HepG2 (cell line): ENCODE measurements around the gene NUDT22. TPM values are rescaled to one million over a fixed set of nuclear protein-coding genes. Genes with fewer than 3 reads are reported as not detected.
A peak's percentile ranks its signal among the peaks of the same experiment; 100 is the strongest.

Experiments used
- ISX ChIP-seq: sonication (generic); formaldehyde crosslinking; conservative IDR thresholded peaks from 2 replicates; pipeline ENCODE4 v1.5.0; 2020; ENCODE audit warnings: missing genetic modification reagents
- KDM2A ChIP-seq: sonication (generic); formaldehyde crosslinking; IDR thresholded peaks from 2 replicates; pipeline ENCODE4 v1.4.0; 2020; ENCODE audit warnings: low read depth, missing genetic modification reagents, borderline replicate concordance
- MAFG ChIP-seq: sonication (generic); formaldehyde crosslinking; IDR thresholded peaks from 2 replicates; pipeline ENCODE4 v1.5.1; 2020; ENCODE audit warnings: mild to moderate bottlenecking, missing genetic modification reagents
- REPIN1 ChIP-seq: sonication (generic); formaldehyde crosslinking; IDR thresholded peaks from 2 replicates; pipeline ENCODE4 v1.8.0; 2022; ENCODE audit warnings: missing genetic modification reagents, low read depth, mild to moderate bottlenecking, borderline replicate concordance
- SP140L ChIP-seq: sonication (generic); formaldehyde crosslinking; IDR thresholded peaks from 2 replicates; pipeline ENCODE4 v1.4.0; 2020; ENCODE audit warnings: missing genetic modification reagents, borderline replicate concordance
- SRSF1 ChIP-seq: fragments of 200-400 bp; formaldehyde crosslinking; optimal IDR thresholded peaks from 2 replicates; pipeline ENCODE3; 2017; ENCODE audit warnings: mild to moderate bottlenecking, low read depth, low read length, moderate library complexity
- SSRP1 ChIP-seq: IDR thresholded peaks from 2 replicates; pipeline ENCODE4 v1.6.1; 2016; ENCODE audit warnings: control low read depth
- TAF1 ChIP-seq: sonication (generic); formaldehyde crosslinking; IDR thresholded peaks from 2 replicates; pipeline ENCODE4 v1.4.0; 2020; ENCODE audit warnings: missing genetic modification reagents
- THAP11 ChIP-seq: IDR thresholded peaks from 2 replicates; pipeline ENCODE4 v1.6.1; 2016; ENCODE audit warnings: missing biosample characterization, missing genetic modification reagents
- ZNF124 ChIP-seq: sonication (generic); formaldehyde crosslinking; IDR thresholded peaks from 2 replicates; pipeline ENCODE4 v1.4.0; 2020; ENCODE audit warnings: missing genetic modification reagents
- ZNF17 ChIP-seq: sonication (generic); formaldehyde crosslinking; IDR thresholded peaks from 2 replicates; pipeline ENCODE4 v1.5.0; 2020; ENCODE audit warnings: mild to moderate bottlenecking, missing genetic modification reagents
- ZNF251 ChIP-seq: sonication (generic); formaldehyde crosslinking; IDR thresholded peaks from 2 replicates; pipeline ENCODE4 v1.9.0; 2021; ENCODE audit warnings: mild to moderate bottlenecking, missing genetic modification reagents
- ZNF546 ChIP-seq: sonication (generic); formaldehyde crosslinking; conservative IDR thresholded peaks from 2 replicates; pipeline ENCODE4 v1.8.1; 2023; ENCODE audit warnings: mild to moderate bottlenecking, missing genetic modification reagents
- ZNF616 ChIP-seq: sonication (generic); formaldehyde crosslinking; IDR thresholded peaks from 2 replicates; pipeline ENCODE4 v1.5.0; 2020; ENCODE audit warnings: low read depth, mild to moderate bottlenecking, missing genetic modification reagents
- ZNF703 ChIP-seq: sonication (generic); formaldehyde crosslinking; IDR thresholded peaks from 2 replicates; pipeline ENCODE4 v1.5.1; 2020; ENCODE audit warnings: missing genetic modification reagents, mild to moderate bottlenecking, moderate library complexity, borderline replicate concordance
- ZNF747 ChIP-seq: sonication (generic); formaldehyde crosslinking; IDR thresholded peaks from 2 replicates; pipeline ENCODE4 v1.8.1; 2023; ENCODE audit warnings: missing genetic modification reagents, mild to moderate bottlenecking, borderline replicate concordance
- ZNF780A ChIP-seq: sonication (generic); formaldehyde crosslinking; IDR thresholded peaks from 2 replicates; pipeline ENCODE4 v1.8.0; 2022; ENCODE audit warnings: mild to moderate bottlenecking, missing genetic modification reagents, moderate library complexity
- ZNF781 ChIP-seq: sonication (generic); formaldehyde crosslinking; IDR thresholded peaks from 2 replicates; pipeline ENCODE4 v1.5.1; 2020; ENCODE audit warnings: borderline replicate concordance, mild to moderate bottlenecking, missing genetic modification reagents; ENCODE audit errors: not compliant biosample characterization
- polyA plus RNA-seq, 8 experiments: library from polyadenylated mRNA; depleted of rRNA in 3 of 8; stranded (reverse) in 7 of 8; unstranded in 1 of 8; fragments of >200 nt; fragmentation: Illumina TruSeq in 4 of 8; extraction: Trizol in 4 of 8; gene quantifications; 2 replicates each; pipeline versions ENCODE4 v1.2.1 to v1.2.3, GENCODE V29; 2011 to 2016; ENCODE audit warnings: low read depth in 4 of 8, missing spikeins in 1 of 8, mixed read lengths in 1 of 8; ENCODE audit not compliant: insufficient read depth in 1 of 8
- total RNA-seq, 5 experiments: library from RNA; depleted of rRNA; stranded (reverse); fragments of >200 nt; fragmentation: Illumina TruSeq; extraction: Trizol; gene quantifications; 2 replicates each; pipeline ENCODE4 v1.2.3, GENCODE V29; 2016; ENCODE audit warnings: low read depth in 1 of 5
- TF ChIP-seq, protein P1 (sequence below): sonication (generic); formaldehyde crosslinking; IDR thresholded peaks from 2 replicates; pipeline ENCODE4 v1.8.1; 2022; ENCODE audit warnings: low read depth, mild to moderate bottlenecking, missing genetic modification reagents
- TF ChIP-seq, protein P2 (sequence below): sonication (generic); formaldehyde crosslinking; IDR thresholded peaks from 2 replicates; pipeline ENCODE4 v1.4.0; 2020; ENCODE audit warnings: missing genetic modification reagents, borderline replicate concordance
- TF ChIP-seq, protein P3 (sequence below), 2 experiments: fragments of 450-650 bp in 1 of 2; sonication (generic) in 1 of 2; formaldehyde crosslinking; IDR thresholded peaks; 2 replicates each; pipeline versions ENCODE4 v1.5.0 to v1.8.0; 2020 to 2022; ENCODE audit warnings: mild to moderate bottlenecking in 1 of 2, missing genetic modification reagents in 1 of 2

Gene NUDT22
- total and polyA plus RNA-seq, 2 of the 13 experiments (the other 11 are each of a cell fraction or from before 2014, with no cell fraction given) = 33.5 to 39.8 TPM

DNA sequence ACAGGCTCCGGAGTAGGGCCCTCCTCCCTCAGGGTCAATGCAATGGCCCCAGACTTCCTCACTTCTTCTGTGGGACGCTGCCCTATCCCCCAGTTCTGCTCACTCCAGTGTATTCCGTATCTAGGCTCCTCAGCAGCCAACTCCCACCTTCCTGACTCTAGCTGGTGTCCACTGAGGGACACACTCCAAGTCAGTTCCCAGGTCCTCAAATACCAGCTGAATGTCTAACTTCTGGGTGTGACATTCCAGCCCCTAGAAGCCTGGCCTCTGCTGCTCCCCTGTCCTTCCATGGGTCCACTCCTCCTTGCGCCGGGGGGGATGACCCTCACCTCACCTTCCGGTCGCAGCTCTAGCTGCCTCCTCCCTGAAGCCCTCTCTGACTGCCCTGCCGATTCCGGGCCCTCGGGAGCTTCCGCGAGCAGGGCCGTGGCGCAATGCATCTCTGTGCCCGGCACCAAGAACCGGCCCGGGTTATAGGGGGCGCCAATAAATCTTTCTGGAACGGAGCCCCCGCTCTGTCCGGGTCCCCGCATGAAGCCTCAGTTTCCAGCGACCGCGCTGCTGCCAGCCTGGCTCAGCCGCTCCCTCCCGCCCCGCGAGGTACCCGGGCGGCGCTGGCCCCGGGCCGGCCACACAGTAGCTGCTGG lies 42.9 kb downstream of the NUDT22 start (continued):
- TF ChIP-seq, protein P1, sequence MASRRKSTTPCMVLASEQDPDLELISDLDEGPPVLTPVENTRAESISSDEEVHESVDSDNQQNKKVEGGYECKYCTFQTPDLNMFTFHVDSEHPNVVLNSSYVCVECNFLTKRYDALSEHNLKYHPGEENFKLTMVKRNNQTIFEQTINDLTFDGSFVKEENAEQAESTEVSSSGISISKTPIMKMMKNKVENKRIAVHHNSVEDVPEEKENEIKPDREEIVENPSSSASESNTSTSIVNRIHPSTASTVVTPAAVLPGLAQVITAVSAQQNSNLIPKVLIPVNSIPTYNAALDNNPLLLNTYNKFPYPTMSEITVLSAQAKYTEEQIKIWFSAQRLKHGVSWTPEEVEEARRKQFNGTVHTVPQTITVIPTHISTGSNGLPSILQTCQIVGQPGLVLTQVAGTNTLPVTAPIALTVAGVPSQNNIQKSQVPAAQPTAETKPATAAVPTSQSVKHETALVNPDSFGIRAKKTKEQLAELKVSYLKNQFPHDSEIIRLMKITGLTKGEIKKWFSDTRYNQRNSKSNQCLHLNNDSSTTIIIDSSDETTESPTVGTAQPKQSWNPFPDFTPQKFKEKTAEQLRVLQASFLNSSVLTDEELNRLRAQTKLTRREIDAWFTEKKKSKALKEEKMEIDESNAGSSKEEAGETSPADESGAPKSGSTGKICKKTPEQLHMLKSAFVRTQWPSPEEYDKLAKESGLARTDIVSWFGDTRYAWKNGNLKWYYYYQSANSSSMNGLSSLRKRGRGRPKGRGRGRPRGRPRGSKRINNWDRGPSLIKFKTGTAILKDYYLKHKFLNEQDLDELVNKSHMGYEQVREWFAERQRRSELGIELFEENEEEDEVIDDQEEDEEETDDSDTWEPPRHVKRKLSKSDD (CRISPR knock-in tag) = no peak
- no peak for TF ChIP-seq ZNF17 (CRISPR knock-in tag)
- TF ChIP-seq, protein P2, sequence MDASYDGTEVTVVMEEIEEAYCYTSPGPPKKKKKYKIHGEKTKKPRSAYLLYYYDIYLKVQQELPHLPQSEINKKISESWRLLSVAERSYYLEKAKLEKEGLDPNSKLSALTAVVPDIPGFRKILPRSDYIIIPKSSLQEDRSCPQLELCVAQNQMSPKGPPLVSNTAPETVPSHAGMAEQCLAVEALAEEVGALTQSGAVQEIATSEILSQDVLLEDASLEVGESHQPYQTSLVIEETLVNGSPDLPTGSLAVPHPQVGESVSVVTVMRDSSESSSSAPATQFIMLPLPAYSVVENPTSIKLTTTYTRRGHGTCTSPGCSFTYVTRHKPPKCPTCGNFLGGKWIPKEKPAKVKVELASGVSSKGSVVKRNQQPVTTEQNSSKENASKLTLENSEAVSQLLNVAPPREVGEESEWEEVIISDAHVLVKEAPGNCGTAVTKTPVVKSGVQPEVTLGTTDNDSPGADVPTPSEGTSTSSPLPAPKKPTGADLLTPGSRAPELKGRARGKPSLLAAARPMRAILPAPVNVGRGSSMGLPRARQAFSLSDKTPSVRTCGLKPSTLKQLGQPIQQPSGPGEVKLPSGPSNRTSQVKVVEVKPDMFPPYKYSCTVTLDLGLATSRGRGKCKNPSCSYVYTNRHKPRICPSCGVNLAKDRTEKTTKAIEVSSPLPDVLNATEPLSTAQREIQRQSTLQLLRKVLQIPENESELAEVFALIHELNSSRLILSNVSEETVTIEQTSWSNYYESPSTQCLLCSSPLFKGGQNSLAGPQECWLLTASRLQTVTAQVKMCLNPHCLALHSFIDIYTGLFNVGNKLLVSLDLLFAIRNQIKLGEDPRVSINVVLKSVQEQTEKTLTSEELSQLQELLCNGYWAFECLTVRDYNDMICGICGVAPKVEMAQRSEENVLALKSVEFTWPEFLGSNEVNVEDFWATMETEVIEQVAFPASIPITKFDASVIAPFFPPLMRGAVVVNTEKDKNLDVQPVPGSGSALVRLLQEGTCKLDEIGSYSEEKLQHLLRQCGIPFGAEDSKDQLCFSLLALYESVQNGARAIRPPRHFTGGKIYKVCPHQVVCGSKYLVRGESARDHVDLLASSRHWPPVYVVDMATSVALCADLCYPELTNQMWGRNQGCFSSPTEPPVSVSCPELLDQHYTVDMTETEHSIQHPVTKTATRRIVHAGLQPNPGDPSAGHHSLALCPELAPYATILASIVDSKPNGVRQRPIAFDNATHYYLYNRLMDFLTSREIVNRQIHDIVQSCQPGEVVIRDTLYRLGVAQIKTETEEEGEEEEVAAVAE (CRISPR knock-in tag) = no peak
- TF ChIP-seq ZNF546 (CRISPR knock-in tag) = peak; percentile 75; the same call in 1 of the 2 replicates
- no peak for TF ChIP-seq ZNF616
- no peak for TF ChIP-seq ZNF781 (CRISPR knock-in tag)
- no peak for TF ChIP-seq TAF1 (CRISPR knock-in tag)
- no peak for TF ChIP-seq REPIN1 (CRISPR knock-in tag)
- TF ChIP-seq SRSF1 = no peak
- TF ChIP-seq ZNF124 = no peak
- no peak for TF ChIP-seq ZNF747 (CRISPR knock-in tag)
- no peak for TF ChIP-seq ZNF780A (CRISPR knock-in tag)
- TF ChIP-seq, protein P3, sequence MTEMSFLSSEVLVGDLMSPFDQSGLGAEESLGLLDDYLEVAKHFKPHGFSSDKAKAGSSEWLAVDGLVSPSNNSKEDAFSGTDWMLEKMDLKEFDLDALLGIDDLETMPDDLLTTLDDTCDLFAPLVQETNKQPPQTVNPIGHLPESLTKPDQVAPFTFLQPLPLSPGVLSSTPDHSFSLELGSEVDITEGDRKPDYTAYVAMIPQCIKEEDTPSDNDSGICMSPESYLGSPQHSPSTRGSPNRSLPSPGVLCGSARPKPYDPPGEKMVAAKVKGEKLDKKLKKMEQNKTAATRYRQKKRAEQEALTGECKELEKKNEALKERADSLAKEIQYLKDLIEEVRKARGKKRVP (CRISPR knock-in tag; IDR thresholded peaks at IDR 0.05) = no peak
- no peak for TF ChIP-seq KDM2A (CRISPR knock-in tag)
- TF ChIP-seq SP140L (CRISPR knock-in tag) = no peak
- TF ChIP-seq SSRP1 = peak; percentile 59
- TF ChIP-seq ZNF251 = no peak
- TF ChIP-seq THAP11 (CRISPR knock-in tag) = no peak
- no peak for TF ChIP-seq ISX (CRISPR knock-in tag)
- no peak for TF ChIP-seq MAFG (CRISPR knock-in tag)
- no peak for TF ChIP-seq ZNF703 (CRISPR knock-in tag)
